ENCODE results near the gene GALNT10. TPM values are rescaled to one million over a fixed set of nuclear protein-coding genes. Genes with fewer than 3 reads are reported as not detected.

Gene GALNT10
- total RNA-seq, 2 experiments from 2014 or later, result 12.9 to 15.2 TPM

DNA sequence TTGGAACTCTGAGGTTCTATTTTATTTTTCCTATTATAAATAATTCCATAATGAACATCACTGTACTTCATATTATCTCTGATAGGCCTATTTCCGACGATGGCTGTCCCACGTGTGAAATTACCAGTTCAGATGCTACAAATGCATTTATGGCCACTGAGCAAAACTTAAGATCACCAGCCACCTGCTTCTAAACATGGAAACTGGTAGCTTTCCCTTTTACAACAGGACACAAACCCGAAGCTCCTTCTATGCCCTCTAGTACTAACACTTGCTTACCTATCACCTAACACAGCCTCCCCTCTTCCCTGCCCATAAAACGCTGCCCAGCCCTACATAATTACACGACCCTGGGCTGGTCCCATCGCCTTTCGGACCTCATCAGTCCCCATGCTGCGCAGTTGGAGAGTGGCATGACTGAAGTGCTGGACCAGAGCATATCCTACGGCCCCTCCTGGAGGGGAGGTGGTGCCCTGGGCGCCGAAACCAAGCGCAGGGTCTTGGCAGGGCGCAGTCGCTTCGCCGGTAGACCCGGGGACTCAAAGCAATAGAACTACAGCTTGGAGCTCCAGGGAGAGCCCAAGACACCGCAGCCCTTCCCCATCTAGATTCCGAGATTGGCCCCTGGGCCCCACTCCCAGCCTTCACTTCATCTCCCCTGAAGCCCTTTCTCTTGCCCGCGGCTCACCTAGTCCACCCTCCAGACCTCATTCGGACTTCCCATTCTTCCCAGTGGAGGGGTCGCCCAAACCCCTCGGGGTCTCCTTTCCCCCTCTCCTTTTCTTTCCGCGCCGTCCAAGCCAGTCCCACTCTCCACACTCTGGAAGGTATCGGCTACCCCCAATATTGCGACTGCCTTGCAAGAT is 254.3 kb downstream of the GALNT10 start:
- H3K4me1 Mint-ChIP-seq (ENCODE audit: low read depth), result peaks cover 34% of the 10 kb centered on the region
- peak; percentile 30 for DNase-seq
- POLR2A ChIA-PET, result no interaction called here
- TF ChIP-seq CTCF (IDR thresholded peaks at IDR 0.05), result no peak
- H3K4me3 Mint-ChIP-seq, result peak overlapping the region; percentile 92
- peaks cover 24% of the 10 kb centered on the region for H3K36me3 Mint-ChIP-seq (ENCODE audit: low read depth)
- intact Hi-C loops (cut with micrococcal nuclease), result no loop called here
- ATAC-seq, result peak; percentile 3
- no peaks in the 10 kb centered on the region for H3K27me3 Mint-ChIP-seq
- H3K9me3 Mint-ChIP-seq, result no peaks in the 10 kb centered on the region
- CTCF ChIA-PET, result no interaction called here
- H3K27ac Mint-ChIP-seq, result peak overlapping the region; percentile 95

DNA sequence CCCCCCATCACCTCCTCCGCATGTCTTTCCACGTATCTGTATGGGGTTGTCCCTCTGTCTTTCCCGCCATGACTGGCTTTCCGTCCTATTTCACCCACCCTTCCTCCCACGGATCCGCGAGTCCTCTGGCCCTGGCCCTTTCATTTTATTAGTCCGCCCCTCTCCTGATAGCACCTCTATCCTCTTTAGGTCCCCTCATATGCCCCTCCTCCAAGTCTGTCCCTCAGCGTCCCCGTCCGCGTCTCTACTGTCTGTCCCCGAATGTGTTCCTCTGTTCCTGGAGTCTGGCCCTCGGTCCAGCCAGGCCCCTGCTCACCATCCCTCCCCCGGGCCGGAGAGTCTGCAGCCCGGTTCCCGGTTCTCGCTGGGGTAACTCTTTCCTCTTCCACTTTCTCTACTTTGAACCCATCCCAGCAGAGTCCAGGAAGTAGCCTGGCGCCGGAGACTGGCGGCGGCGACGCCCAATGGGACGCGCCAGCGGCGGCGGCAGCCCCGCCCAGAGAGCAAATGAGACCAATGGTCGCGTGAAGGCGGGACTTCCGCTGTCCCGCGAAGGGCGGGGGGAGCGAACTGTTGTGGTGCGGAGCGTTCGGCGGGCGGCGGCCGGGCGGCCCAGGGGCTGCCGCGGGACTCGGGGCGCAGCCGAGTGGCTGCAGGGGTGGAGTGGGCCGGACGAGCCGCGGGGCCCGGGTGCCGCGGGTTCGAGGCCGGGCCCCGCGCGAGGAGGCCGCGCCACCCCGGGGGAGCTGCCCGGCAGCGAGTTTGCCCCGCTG is 255.1 kb downstream of the GALNT10 start, which contains the start of gene SAP30L:
TSS of gene SAP30L (plus strand) at position 576 of the 773 bp plus-strand sequence. CDS start 608 bp downstream, outside the sequence.
- no peak for TF ChIP-seq CTCF (IDR thresholded peaks at IDR 0.05)
- Mint-ChIP-seq H3K27ac (peak within 1 kb of the TSS; percentile 95), H3K4me3 (peak within 1 kb of the TSS; percentile 92), H3K27me3 (no peaks in the 10 kb centered on the region), H3K36me3 (ENCODE audit: low read depth) (peaks cover 25% of the 10 kb centered on the region), H3K4me1 (ENCODE audit: low read depth) (peaks cover 42% of the 10 kb centered on the region), H3K9me3 (no peaks in the 10 kb centered on the region)
- DNase-seq, result peak; percentile 95
- intact Hi-C loops (cut with micrococcal nuclease), result no loop called here
- POLR2A ChIA-PET, result no interaction called here
- peak; percentile 96 for ATAC-seq
- CTCF ChIA-PET, result interaction anchor here (1.1 kb wide), 1 partner anchor 22 kb away, joined by 3 read pairs; no protein-coding TSS in a partner anchor

DNA sequence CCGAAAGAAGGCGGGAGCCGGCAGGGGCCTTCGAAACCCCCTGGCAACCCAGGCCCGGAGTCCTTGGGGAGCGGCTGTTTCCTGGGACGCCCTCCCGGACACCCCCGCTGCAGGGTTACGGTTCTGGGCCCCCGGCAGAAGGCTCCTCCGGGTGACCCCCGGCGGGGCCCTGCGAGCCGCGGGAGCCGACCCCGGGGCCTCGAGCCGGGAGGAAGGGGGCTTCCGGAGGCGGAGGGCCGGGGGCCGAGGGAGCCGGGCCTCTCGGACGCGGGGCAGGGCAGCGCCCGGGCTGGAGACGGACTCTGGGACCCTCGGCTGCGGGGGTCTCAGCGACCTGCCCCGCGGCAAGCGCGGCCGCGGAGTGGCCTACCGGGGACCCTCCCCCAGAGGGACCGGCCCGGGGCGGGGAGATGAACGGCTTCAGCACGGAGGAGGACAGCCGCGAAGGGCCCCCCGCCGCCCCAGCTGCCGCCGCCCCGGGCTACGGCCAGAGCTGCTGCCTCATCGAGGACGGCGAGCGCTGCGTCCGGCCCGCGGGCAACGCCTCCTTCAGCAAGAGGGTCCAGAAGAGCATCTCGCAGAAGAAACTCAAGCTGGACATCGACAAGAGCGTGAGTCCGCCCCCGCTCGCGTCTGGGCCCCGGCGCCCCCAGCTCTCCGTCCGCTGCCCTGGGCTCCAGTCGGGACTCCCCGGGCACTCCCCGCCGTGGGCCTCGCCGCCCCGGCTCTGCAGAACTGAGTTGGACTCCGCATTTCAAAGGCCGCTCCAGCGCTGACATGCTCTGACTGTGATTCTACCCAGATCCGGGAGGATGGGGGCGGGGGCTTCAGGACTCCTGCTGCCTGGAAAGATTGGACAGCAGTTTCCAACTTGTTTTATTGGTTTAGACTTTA is 255.9 kb downstream of the GALNT10 start:
- H3K4me3 Mint-ChIP-seq, result peak overlapping the region; percentile 85
- H3K4me1 Mint-ChIP-seq (ENCODE audit: low read depth), result peaks cover 44% of the 10 kb centered on the region
- ChIA-PET CTCF (interaction anchor here (1.0 to 1.4 kb wide), 3 partner anchors 22 to 255 kb away, joined by 3 to 4 read pairs (median 3); no protein-coding TSS in a partner anchor), POLR2A (no interaction called here)
- intact Hi-C loops (cut with micrococcal nuclease), result no loop called here
- peaks cover 22% of the 10 kb centered on the region for H3K36me3 Mint-ChIP-seq (ENCODE audit: low read depth)
- H3K9me3 Mint-ChIP-seq, result no peaks in the 10 kb centered on the region
- ATAC-seq (no peak), DNase-seq (peak; percentile 52)
- H3K27ac Mint-ChIP-seq, result peak overlapping the region; percentile 48
- no peak for TF ChIP-seq CTCF (IDR thresholded peaks at IDR 0.05)
- H3K27me3 Mint-ChIP-seq, result no peaks in the 10 kb centered on the region

- no peak for TF ChIP-seq CTCF (IDR thresholded peaks at IDR 0.05)
- H3K27ac Mint-ChIP-seq, result peak overlapping the region; percentile 48
- intact Hi-C loops (cut with micrococcal nuclease), result no loop called here
Observed at GRCh38 chr5:154447089-154447725, 256.7 kb downstream of the GALNT10 start.

More at GRCh38 chr5:154447089-154447725, 256.7 kb downstream of the GALNT10 start:
- Mint-ChIP-seq H3K4me1 (ENCODE audit: low read depth) (peaks cover 41% of the 10 kb centered on the region), H3K4me3 (peak overlapping the region; percentile 85), H3K36me3 (ENCODE audit: low read depth) (peaks cover 17% of the 10 kb centered on the region), H3K9me3 (no peaks in the 10 kb centered on the region), H3K27me3 (no peaks in the 10 kb centered on the region)
- POLR2A ChIA-PET, result interaction anchor here (1.5 kb wide), 1 partner anchor 23 kb away, joined by 4 read pairs; no protein-coding TSS in a partner anchor
- ATAC-seq (no peak), DNase-seq (no peak)
- CTCF ChIA-PET, result interaction anchor here (1.0 to 4.6 kb wide), 5 partner anchors 20 to 256 kb away, joined by 3 to 27 read pairs (median 3); no protein-coding TSS in a partner anchor

Data from activated CD8-positive, alpha-beta T cell treated with anti-CD3 and anti-CD28 coated beads for 36 hours (primary cell).